DMS79 (cell line): Measurements from ENCODE around the gene ZNF385A.

Experiments used
- DNase-seq: peaks from one replicate; lab custom pipeline; 2025; lab: John Stamatoyannopoulos, UW

The ZNF385A gene

DNA sequence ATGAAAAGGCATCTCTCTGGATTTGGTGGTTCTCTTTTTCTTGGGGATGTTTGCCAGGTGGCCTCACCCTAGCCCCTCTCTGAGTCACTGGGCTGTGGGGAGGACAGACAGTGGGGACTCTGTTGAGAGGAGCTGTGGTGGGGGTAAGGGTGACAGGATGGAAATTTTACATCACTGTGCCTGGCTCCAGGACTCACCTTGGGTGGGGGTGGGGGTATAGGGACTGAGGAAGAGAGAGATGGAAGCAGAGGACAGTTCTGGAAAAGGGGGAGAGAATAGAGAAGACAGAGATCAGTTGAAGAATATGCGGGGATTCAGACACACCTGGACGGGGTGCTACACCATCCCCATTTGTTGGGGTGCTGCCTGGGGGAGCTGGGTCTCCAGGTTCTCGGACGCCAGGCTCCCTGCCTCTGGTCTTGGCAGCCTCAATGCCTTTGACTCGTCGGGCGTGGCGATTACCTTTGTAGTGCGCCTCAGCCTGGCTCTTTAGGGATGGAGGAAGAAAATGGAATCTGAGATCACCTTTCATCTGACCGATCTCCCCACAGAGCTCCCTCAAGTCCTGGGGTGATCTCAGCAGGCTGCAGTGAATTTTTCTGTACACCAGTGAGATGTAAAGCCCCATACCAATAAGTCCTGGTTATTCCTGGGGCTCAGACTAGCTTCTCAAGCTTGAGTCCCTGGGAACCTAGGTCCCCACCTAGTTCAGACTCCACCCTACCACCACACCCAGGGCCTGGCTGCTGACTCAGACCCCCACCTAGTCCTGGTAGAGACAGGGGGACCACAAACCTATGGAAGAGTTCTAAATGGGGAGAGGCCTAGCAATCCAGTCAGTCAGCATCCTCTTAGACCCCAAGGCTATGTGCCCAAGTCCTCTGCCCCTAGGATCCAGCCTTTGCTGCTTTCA lies 10.6 kb downstream of the ZNF385A start:
- no peak for DNase-seq

DNA sequence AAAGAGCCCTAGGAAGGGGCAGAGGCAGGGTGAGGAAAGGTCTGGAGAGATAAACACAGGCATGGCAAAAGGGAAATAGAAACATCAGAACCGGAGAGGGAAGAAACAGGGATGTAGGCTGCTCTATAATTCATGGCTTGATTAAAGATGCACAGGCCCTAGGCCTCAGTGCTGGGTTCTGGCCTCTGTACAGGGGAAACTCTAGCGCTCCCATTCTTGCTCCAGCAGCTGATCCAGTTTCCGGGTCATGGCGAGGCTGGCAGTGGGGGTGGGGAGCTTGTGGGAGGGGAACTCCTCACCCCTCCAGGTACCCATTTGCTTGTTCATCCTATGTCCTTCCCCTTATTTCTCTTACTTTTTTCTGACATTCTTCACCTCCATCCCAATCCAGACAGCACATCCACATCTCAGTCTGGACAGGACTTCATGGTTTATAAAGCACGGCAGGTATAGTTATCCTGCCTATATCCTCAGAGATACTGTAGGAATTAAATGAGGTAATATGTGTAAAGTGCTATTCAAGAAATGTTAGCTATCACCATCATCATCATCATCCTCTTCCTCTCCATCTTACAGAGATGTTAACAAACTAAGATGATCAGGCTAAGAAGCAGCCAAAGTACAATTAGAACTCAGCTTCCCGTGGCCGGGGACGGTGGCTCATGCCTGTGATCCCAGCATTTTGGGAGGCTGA lies 12.3 kb downstream of the ZNF385A start:
- DNase-seq = no peak

DNA sequence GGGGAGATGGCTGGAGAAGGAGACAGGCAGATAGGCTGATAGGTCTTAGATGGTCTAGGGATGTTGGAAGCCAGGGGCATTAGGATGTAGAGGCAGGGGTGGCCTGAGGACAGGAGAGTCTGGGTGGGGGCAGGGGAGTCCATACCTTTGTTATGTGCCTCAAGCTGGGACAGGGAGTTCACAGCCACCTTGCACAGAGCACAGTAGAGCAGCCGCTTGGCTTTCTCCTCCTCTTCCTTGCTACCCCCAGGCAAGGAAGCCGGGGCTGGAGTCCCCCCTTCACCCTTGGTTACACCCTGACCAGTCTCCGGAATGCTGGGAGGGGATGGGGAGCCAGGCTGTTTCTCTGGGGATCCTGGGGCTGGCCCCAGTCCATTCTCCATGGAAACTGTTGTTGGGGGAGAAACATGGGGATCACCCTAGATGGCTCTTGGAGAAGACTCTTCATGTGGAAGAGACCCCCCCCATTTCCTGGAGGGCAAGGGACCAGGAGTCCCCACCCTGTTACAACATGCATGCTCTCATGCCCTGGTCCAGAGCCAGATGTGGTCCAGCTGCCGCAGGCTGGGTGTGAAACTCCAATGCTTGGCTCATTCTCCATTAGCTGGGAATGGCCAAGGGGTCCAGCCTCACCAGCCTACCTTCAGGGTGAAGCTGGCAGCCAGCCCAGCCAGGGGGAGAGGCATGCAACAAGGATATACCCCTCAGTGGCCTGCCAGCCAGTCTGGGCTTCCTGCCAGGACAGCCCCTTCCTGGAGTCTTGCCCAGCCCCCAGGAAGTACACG lies 13.0 kb downstream of the ZNF385A start:
- peak; percentile 82 for DNase-seq

DNA sequence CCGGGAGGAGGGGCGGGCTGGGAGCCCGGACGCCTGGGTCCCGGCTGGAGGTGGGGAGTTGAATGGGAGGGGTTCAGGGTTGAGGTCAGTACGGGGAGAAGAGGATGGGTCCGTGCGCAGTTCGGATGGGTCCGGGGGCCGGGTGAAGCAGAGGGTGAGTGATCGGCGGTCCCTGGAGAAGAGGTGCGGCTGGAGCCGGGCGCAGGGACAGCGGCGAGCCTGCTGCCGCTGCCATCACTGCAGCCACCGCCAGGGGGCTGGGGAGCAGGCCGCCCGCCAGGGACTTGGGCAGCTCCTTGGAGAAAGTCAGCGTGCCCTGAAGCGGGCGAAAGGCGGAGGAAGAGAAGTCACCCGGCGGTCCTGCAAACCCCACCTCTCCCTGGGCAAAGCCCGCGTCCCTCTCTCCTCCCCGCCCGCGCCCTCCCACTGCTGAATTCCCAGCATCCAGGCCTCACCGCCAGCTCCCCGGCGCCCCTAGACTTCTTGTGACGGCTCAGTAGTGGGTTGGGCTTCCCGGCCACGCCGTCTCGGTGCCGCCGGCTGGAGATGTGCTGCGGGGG lies 14.3 kb downstream of the ZNF385A start:
- no peak for DNase-seq

DNA sequence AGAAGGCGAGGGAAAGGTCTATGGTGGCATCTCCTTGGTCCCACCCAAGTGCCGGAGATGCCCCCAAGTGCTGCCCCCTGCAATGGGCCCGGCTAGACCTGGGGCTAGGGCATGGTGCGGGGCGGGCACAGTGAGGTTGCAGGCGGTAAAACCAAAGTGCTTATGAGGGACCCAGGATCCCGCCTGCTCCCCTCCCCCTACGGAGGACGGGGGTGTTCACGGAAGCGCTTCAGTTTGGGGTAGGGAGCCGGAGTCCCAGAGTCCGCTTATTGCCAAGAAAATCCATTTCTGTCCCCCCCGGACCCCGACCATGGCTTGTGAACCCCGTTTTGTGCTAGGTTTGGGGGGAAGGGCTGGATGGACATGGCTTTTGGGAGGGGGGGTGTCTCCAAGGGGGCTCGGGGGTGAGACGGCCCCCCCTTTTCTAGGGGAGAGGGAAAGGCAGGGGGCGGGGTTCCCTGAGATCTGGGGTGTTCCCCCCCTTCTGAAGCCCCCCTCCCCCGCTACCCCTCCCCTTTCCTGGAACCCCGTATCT lies 14.9 kb downstream of the ZNF385A start:
- DNase-seq = no peak

DNA sequence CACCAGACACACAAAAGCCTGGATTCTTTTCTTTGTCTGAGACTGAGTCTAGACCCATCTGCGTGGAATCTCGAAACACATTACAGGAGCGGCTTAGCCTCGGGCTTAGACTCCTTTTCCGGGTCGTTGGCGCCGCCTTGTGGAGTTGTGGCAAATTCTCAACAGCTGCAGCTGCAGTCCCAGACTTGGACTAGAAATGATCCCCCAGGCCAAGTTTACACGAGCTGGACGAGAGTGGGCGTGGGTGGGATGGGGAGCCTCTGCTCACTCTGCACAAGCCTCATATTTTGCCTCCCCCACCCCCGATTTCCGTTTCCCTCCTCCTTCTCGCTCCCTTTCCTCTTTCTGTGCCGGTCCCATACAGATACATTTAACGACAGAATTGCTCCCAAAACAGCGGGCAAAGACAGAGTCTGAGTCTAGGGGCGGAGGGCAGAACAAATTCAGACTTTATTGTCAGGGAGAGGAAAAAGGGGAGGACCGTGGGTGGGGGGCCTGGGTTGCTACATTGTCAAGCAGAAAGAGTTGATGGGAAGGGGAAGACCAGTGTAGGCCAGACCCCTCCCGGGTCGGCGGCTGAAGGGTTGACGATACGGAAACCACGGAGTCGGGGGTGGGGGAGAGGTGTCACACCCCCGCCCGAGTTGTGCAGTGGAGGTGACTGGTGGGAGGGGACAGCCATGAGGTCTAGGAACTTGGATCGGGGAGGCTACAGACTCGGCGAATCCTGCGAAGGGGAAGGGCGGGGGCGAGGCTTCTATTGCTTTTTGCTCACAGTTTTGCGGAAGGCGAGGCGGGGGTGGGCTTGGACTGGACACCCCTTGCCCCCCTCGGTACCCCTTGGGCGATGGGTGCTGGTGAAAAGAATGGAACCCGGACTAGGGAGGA lies 15.6 kb downstream of the ZNF385A start:
- no peak for DNase-seq

DNA sequence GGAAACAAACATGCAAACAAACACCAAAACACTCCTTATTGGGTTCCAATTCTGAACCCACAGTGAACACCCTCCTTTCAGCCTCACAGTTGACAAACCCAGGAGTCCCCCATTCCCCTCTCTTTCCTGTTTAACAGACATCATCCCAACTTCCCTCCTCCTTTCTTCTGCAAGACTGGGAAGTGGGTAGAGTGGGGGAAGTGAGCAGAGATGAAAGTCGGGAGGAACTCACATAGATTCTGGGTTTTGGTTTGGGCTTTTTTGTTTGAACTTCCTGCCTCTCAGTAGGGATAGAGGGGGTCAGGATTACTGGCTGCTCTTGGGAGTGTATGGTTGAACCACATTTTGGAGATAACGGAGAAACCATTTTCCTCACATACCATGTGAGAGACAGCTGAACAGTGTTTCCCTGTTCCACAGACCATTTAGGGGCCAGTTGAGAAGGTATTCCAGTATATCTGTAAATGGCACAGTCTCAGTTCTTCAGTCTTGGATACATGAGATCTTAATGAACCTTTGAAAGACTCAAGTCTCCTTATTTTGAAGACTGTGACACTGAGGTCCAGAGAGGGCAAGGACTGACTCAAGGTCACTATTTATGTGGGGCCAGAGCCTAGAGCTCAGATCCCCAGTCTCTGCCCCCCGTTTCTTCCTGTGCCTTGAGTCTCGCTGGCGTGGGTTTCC lies 16.4 kb downstream of the ZNF385A start:
- no peak for DNase-seq

DNA sequence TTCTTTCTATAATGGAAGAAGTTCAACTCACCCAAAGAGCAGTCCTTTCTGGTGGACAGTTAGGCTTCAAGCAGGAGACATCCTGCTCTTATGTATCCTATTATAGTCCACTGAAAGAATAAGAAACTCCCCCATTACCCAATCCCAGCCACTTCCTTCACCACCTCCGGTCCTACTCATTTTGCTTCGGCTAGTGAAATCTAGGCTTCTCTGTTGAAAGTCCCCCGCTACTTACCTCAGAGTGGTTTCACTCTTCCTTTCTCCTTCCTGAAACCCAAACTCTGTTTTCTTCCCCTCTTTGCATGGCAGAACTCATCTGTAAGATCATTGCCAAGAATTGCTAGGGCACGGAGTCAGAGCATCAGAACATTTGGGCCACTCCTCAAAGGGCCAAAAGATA lies 20.1 kb downstream of the ZNF385A start, which contains the start of gene GPR84:
Gene GPR84 (minus strand): TSS at position 74 of the 400 bp plus-strand sequence. CDS start 635 bp downstream, outside the sequence.
- no peak for DNase-seq

DNA sequence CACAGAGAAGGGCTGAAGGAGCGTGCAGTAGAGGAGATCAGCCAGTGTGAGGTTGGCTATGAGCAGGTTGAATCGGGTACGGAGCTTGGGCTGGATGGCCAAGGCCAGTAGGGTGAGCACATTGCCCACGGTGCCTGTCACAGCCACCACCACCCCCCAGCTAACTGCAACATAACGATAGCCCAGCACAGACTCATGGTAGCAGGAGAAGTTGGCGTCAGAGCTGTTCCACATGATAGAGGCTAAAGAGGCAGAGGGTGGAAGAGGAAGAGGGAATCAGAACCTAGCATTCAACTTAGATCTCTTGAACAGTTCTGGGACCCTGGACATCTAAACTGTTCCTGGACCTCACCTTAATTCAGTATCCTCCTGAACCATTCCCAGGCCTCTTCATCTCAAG lies 20.9 kb downstream of the ZNF385A start:
- no peak for DNase-seq

DNA sequence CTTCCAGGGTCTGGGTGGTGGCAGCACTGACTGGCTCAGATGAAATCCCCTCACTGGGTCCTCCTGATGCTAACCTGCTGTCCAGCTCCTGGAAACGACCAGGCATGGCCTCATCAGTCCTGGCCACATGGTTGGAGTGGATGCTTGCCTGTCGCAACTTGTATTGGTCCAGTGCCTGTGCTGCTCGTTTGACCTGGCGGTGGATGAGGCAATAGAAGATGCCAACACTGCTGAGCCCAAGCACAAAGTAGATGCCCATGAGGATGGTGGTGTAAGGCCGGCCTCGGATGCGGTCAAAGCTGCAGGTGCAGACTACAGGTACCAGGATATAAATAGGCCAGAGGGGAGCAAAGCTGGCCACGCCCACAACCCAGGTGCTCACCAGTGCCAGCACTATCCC lies 21.5 kb downstream of the ZNF385A start:
- DNase-seq = no peak

DNA sequence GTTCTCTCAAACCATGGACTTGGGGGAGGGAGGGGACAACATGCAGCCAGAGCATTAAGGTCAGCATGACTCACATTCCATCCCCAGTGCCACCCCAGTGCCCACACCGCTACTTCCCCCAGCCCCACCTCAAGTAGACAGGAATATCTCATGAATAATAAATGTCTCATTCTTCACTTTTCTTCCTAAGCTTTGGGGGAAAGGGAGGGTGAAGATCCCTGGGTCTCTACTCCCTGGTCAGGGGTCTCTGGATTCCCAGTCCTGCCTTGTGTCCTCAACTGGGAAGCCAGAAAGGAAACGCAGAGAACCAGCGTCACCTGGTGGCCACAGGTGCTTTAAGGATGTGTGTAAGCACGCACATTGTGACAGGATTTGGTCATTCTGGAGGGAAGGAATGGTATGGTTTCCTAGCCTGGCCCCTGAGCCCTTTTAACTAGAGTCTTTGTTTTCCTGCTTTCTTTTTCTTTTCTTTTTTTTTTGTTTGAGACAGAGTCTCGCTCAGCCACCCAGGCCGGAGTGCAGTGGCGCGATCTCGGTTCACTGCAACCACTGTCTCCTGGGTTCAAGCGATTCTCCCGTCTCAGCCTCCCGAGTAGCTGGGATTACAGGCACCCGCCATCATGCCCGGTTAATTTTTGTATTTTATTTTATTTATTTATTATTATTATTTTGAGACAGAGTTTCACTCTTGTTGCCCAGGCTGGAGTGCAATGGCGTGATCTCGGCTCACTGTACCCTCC lies 23.6 kb downstream of the ZNF385A start:
- DNase-seq = peak; percentile 12

DNA sequence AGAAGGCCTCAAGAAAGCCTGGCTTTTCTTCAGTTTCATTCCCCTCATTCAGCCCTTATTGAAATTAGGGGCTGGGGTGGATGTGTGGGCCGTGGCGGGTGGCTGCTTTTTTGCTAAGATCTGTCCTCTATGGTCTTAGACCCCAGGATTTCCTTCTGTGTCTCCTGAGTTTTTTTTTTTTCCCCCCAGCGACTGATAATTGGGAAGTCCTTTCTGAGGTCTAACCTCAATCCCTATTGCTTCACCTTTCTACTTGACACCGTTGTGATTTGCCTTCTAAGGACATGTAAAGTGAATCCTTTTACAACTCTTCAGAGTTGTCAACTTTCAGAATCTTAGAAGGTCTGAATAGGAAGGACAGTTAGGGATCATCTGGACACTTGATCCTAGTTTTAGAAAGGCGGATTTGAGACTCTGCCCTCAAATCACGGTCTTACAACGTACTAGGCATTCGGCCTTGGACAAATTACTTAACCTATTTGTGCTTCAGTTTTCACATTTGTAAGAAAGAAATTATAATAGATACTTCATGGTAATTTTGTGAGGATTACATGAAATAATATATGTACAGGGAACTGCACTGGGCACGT lies 24.7 kb downstream of the ZNF385A start:
- DNase-seq = no peak

DNA sequence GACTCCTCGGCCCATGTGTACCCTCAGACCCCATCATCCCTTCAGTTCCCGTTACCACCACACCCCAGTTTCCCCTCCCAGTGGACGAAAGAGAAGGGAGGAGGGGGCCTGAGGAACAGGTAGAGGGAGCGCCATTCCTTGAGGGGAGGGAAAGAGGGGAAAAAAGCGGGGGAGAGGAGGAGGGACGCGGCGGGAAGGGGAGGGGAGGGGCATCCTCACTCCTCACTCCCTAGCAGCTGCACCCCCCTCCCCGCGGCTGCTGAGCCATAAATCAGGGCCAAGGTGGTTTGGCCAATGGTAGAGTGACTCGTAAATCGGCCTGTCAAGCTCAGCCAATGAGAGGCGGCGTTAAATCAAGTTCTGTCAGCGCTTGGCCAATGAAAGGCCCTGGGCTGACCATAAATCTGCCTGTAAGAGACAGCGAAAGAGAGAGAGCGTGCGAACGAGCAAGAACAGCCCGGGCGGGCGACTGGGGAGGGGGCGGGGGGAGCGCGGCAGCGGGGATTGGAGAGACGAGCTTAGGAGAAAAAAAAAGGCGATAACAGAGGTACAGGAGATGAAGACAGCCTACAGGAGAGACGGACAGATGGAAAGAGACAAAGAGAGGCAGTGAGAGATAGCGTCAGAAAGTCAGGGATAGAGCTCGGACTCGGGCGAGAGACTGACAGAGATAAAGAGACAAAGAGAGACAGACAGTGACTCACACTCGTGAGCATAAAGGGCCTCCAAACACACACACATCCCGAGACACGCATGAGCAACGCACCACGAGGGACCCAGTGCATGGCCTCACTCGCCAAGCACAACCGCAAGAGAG lies 25.4 kb downstream of the ZNF385A start:
- DNase-seq = peak; percentile 91

DNA sequence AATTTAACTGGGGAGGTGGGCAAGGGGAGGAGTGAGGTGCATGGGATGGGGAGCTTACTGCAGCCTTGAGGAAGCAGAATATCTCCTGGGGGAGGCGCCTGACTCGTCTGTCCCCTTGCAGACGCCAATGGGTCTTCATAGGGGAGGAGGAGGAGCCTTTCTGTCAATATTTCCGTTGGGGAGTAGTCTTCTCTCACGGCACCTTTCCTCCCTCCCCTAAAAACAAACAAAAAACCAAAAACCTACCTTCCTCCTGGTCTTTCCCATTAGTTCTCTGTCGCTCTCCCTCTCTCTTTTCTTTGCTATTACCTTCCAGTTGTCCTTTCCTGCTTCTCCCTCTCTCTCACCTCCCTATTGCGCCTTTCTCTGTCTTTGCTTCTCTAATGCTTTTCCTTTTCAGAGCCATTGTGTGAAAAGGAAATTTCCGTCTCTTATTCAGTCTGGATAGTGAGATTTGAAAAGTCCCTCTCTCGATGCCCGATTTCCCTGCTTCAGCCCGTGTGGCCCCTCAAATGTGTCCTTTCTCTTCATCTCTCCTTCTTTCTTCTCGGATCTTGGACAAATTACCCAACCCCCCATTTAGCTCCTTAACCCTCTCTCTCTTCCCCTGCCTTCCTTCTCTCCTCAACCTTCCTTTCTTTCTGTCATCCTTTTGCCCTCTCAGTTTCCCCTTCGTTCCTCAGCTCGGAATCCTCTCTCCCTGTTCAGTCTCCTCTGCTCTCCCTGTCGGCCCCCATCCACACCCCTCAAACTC lies 26.2 kb downstream of the ZNF385A start:
- DNase-seq = no peak

DNA sequence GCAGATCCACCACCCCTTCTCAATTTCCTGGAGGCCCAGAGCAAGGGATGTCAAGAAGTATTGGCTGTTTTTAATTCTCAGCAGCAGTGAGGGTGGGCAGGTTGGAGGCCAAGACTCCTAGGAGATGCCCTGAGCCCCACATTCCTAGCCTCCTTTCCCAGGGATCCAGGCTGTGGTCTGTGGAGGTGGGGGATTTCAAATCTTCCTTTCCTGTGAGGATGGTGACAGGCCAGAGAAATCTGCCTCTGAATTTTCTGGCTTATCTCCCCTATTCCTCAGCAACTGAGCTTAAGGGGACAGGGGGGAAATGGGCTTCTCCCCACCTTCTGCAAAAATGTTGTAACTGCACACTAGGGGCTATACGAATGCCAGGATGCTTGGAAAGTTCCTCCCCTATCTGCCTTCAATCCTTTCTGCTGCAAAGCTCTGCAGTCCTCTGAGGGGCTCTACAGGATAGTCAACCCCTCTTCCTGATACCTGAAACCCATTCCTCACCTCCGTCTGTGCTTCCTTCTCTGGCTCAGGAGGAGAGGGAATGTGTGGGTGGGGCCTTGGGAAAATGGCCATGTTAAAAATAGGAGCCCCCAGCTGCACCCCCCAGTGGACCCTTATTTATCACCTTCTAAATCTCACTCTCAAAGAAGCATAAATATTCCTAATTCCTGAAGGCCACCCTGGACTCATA lies 26.9 kb downstream of the ZNF385A start:
- no peak for DNase-seq

DNA sequence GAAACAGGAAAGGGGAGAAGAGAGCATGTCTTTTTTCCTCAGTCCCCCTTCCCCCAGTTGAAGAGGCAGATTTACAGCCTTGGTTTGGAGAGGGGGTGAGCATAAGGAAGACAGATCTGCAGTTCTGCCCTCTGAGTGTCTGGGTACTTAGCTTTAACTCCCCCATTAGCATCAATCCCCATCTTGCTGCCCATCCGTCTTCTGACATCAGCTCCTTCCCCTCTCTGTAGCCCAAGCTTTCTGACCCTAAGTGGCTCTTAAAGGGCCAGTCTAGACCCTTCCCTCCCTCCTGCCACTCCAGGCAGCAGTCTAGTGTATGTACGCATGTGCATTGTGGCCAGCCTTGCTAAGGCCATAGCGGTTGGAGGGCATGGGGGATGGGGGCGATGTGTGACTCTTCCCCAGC lies 27.6 kb downstream of the ZNF385A start:
- DNase-seq = no peak

DNA sequence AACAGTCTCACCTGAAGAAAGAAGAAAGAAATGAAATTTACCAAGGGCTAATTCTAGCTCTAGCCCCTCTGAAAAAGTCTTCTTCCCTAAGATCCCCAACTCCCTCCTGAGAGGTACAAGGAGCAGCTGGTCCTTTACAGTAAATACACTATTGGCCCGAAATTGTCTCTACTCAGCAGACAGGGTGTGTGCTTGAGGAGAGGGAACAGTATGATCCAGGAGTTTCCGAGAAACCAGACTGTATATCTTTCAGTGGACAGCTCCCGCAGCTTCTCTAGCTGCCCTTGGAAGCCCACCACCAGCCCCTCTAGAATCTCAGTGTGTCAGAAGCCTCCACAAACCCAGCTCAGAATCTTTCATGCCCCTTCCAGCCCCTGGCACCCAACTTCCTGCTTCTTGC lies 28.3 kb downstream of the ZNF385A start:
- DNase-seq = no peak
